Testis (tissue), 3 donors: ENCODE data around the gene PKHD1. TPM values are rescaled to one million over a fixed set of nuclear protein-coding genes. Genes with fewer than 3 reads are reported as not detected.

Experiments
- DNase-seq: peaks from one replicate; pipeline ENCODE4 v3.0.0-alpha.2; 2019
- H3K27ac ChIP-seq, 2 donors: fragments of 200-600 bp; sonication (generic); one replicate each; pipeline ENCODE4 v1.5.1; 2019
- H3K27me3 ChIP-seq: fragments of 200-600 bp; sonication (generic); one replicate; pipeline ENCODE4 v1.5.1; 2019
- H3K36me3 ChIP-seq: fragments of 200-600 bp; sonication (generic); one replicate; pipeline ENCODE4 v1.5.1; 2017; ENCODE audit warnings: low read depth; ENCODE audit errors: missing control alignments
- H3K4me1 ChIP-seq: fragments of 200-600 bp; sonication (generic); one replicate; pipeline ENCODE4 v1.5.1; 2019
- H3K4me3 ChIP-seq, 2 donors: fragments of 200-600 bp; sonication (generic); one replicate each; pipeline ENCODE4 v1.5.1; 2017 to 2019
- H3K9me3 ChIP-seq: fragments of 200-600 bp; sonication (generic); one replicate; pipeline ENCODE4 v1.5.1; 2017
- POLR2A ChIP-seq: fragments of 450-650 bp; IDR thresholded peaks from one replicate; pipeline ENCODE4 v1.6.1; 2017; ENCODE audit warnings: antibody characterized with exemption, mild to moderate bottlenecking, moderate library complexity
- WGBS, 2 donors: methylation state at CpG; one replicate each; pipeline ENCODE4 v1.1.5; 2018; 5-methylcytosine and 5-hydroxymethylcytosine counted together
- intact Hi-C: fragments of 100-400 bp; cut with DNase I; formaldehyde crosslinking; loops from one replicate; pipeline ENCODE4 v1.15.1; 2023; ENCODE audit warnings: low total_unique reads
- polyA plus RNA-seq: library from polyadenylated mRNA; stranded (reverse); fragments of 350-450 nt; fragmentation: Illumina TruSeq; extraction: RNeasy Lipid Tissue Mini Kit (QIAGEN cat#74804); gene quantifications from one replicate; pipeline ENCODE4 v1.2.3, GENCODE V29; 2014; ENCODE audit warnings: low read depth, low replicate concordance; ENCODE audit not compliant: insufficient read depth
- total RNA-seq, 2 donors: library from RNA; depleted of rRNA; stranded (reverse); fragments of >200 nt; gene quantifications; one replicate each; pipeline ENCODE4 v1.2.3, GENCODE V29; 2016
- TF ChIP-seq, protein P1 (sequence below), 3 experiments: fragments of 450-650 bp in 2 of 3; fragments of 200-600 bp in 1 of 3; sonication (generic) in 1 of 3; IDR thresholded peaks; one replicate each; pipeline ENCODE4 v1.5.1; 2016 to 2019; ENCODE audit warnings: antibody characterized with exemption in 3 of 3, mild to moderate bottlenecking in 2 of 3, moderate library complexity in 1 of 3

PKHD1 gene
- total and polyA plus RNA-seq, 3 donors from 2014 or later: 1.3 to 2.3 (median 1.7) TPM

DNA sequence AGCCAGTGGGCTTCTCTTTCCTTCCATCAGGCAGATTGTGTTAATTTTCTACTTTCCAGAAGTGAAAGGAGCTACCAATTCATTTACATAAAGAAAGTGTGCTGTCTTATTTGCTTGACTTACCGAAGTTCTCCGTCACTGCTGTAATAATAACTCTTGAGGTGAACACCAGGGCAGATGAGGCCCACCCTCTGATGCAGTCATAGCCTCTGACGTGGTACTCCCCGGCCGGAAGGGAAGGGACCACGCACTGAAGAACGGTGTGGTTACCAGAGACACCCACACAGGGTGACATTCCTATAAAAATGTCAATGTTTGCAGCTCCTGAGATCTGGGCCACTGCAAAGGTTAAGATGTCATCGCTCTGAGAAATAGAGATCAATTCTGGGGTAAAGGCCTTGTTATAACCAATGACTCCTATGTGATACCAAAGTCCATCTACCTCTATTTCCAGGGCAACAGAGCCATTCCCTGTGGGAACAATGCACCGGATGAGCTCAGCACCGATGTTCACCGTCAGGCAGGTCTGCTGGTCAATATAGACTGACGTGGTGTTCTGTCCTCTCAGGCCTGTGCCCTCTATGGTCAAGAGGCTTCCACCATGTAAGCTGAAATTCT is 62.9 kb downstream of the PKHD1 start:
- Histone ChIP-seq H3K9me3 (no peaks in the 10 kb centered on the region), H3K4me1 (no peaks in the 10 kb centered on the region), H3K4me3 (no peak overlapping the region), H3K36me3 (no peaks in the 10 kb centered on the region), H3K27me3 (no peaks in the 10 kb centered on the region), H3K27ac (no peak overlapping the region)
- TF ChIP-seq, protein P1, sequence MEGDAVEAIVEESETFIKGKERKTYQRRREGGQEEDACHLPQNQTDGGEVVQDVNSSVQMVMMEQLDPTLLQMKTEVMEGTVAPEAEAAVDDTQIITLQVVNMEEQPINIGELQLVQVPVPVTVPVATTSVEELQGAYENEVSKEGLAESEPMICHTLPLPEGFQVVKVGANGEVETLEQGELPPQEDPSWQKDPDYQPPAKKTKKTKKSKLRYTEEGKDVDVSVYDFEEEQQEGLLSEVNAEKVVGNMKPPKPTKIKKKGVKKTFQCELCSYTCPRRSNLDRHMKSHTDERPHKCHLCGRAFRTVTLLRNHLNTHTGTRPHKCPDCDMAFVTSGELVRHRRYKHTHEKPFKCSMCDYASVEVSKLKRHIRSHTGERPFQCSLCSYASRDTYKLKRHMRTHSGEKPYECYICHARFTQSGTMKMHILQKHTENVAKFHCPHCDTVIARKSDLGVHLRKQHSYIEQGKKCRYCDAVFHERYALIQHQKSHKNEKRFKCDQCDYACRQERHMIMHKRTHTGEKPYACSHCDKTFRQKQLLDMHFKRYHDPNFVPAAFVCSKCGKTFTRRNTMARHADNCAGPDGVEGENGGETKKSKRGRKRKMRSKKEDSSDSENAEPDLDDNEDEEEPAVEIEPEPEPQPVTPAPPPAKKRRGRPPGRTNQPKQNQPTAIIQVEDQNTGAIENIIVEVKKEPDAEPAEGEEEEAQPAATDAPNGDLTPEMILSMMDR (IDR thresholded peaks at IDR 0.05): no peak
- no peak for TF ChIP-seq POLR2A
- no peak for DNase-seq
- intact Hi-C loops: no loop called here
- 89 to 90% methylated on average over 12 of the region's 12 CpGs for WGBS, 2 donors

DNA sequence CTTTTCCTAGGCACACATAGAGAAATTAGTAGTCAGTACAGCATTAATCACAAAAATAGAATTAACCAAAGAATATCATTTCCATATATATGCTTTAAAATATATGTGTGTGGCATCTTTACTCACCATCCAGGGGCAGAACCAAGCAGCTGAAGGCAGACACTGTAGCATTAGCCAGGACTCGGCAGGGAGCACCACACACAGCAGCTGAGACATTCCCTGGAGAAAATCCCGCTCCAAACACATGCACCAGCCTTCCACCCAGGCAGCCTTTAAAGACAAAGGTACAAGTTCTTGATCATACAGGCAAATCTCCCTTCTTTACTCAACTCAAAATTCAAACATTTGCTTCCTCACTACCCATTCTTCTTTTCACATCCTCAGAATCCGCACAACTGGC is 64.7 kb downstream of the PKHD1 start:
- intact Hi-C loops: no loop called here

DNA sequence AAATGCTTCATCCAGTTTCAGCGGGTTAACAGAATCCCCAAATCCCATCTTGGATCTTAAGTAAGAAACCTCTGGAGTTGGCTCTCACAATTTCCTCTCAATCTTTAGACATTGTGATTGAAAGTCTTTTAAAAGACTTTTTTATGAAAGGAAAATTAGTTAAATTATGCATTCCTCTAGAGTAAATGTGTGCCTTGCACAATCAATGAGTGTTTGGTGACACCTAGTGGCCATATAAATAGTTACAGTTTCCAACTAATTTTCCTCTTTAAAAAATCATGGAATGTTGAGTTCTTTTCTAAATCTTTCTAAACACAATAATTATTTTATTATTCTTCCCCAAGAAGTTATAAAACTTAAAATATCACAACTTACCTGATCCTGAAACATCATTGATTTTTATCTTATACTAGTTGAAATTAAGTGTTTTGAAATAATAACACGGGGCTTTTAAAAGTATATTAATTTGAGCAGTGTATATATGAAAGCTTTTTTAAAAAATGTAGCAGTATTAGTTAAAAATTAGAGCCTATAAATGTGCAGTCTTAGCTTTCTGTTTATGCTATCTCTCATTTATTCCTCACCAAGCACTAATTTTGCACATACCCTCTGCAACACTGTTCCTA is 66.4 kb downstream of the PKHD1 start:
- no peak overlapping the region for H3K27ac ChIP-seq
- H3K27me3 ChIP-seq: no peaks in the 10 kb centered on the region
- no peaks in the 10 kb centered on the region for H3K9me3 ChIP-seq
- no peak overlapping the region for H3K4me3 ChIP-seq
- no peak for DNase-seq
- WGBS, 2 donors: 88 to 91% methylated on average over 2 of the region's 2 CpGs
- no peaks in the 10 kb centered on the region for H3K4me1 ChIP-seq
- intact Hi-C loops: no loop called here
- H3K36me3 ChIP-seq: no peaks in the 10 kb centered on the region
- TF ChIP-seq POLR2A: no peak
- TF ChIP-seq, protein P1 (IDR thresholded peaks at IDR 0.05): peak; percentile 63 to 87 (median 76)

More for the DNA sequence above, 64.7 kb downstream of the PKHD1 start:
- no peaks in the 10 kb centered on the region for H3K27me3 ChIP-seq
- DNase-seq: no peak
- no peaks in the 10 kb centered on the region for H3K36me3 ChIP-seq
- TF ChIP-seq, protein P1 (IDR thresholded peaks at IDR 0.05): no peak
- no peak for TF ChIP-seq POLR2A
- no peaks in the 10 kb centered on the region for H3K4me1 ChIP-seq
- no peak overlapping the region for H3K27ac ChIP-seq
- H3K4me3 ChIP-seq: no peak overlapping the region
- no peaks in the 10 kb centered on the region for H3K9me3 ChIP-seq
- 62 to 67% methylated on average over 3 of the region's 3 CpGs for WGBS, 2 donors

DNA sequence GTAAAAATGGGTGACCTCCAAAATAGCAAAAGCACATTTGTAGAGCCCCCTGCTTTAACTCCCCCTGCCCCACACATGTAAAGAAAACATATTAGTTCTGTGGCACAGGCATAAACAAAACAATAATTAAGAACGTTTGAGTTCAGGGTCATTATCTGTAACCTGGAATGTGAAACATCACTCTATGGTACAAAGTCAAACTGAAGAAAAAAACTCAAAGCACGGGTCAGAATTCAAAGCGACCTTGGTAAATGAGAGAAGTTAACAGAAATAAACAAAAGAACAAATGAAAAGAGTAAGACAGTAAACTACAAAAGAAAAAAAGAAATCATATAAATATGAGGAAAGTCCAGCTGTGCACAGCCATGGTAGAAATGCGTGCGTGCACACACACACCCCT is 67.5 kb downstream of the PKHD1 start:
- DNase-seq: no peak
- no peaks in the 10 kb centered on the region for H3K9me3 ChIP-seq
- H3K4me3 ChIP-seq: no peak overlapping the region
- TF ChIP-seq POLR2A: no peak
- TF ChIP-seq, protein P1 (IDR thresholded peaks at IDR 0.05): no peak
- H3K36me3 ChIP-seq: no peaks in the 10 kb centered on the region
- H3K27me3 ChIP-seq: no peaks in the 10 kb centered on the region
- intact Hi-C loops: no loop called here
- no peak overlapping the region for H3K27ac ChIP-seq
- H3K4me1 ChIP-seq: no peaks in the 10 kb centered on the region
- 43 to 58% methylated on average over 5 of the region's 5 CpGs for WGBS, 2 donors

DNA sequence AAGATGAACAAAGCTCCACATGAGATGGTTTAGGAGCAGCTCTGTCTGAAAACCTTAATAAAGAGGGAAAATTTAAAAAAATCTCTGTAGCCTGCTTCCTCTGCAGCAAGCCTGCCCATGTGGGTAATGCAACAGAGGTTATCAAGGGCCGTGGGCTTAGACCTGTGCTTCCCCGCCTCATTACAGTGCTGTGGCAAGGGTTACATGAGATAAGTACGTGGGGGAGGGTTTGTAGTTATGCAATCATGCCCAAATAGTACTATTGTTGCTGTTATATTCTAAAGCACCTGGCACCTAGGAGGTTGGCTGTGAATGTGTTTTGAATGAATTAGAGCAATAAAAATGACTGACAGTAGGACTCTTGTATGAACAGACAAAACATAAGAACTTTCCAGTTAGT is 68.3 kb downstream of the PKHD1 start:
- no peaks in the 10 kb centered on the region for H3K9me3 ChIP-seq
- H3K4me1 ChIP-seq: no peaks in the 10 kb centered on the region
- no peaks in the 10 kb centered on the region for H3K27me3 ChIP-seq
- H3K4me3 ChIP-seq: no peak overlapping the region
- no peaks in the 10 kb centered on the region for H3K36me3 ChIP-seq
- H3K27ac ChIP-seq: no peak overlapping the region
- WGBS, 2 donors: 49 to 77% methylated on average over 3 of the region's 3 CpGs
- intact Hi-C loops: no loop called here
- no peak for DNase-seq
- no peak for TF ChIP-seq POLR2A
- TF ChIP-seq, protein P1 (IDR thresholded peaks at IDR 0.05): no peak
